ENCODE measurements around the gene RTP5. TPM values are rescaled to one million over a fixed set of nuclear protein-coding genes. Genes with fewer than 3 reads are reported as not detected.

Gene RTP5
- total and polyA plus RNA-seq, 12 donors, result 0.15 TPM; not detected in 11

DNA sequence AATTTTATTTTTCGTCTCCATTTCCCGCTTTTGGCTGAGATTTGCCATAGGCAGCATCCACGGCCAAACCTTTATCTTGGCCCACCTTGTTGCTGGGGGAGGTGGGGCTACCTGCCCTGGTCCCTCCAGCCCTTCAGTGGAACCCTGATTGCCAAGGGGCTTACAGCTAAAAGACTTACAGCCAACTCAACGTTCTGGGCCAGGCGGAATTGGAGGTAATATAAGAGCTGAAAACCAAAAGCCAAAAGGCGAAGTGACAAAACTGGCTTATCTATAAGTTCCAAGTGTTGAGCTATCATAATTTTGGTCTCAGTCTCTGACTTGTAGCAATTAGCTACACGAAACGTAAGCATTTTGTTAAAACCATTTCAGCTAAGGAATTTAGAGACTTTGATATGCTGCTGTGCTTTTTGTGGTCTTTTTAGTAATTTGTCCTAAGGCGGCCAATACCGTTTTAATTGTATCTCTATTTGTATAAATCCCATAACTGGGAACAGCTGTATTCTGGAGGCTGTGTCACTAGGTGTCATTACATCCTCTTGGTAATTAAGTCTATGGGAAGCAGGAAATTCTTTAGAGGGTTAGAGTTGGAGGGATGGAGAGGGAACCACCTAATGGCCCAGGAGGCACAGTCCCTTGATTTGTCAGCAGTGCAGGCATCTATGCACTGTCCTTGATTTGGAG is 34.9 kb upstream of the RTP5 start:
- Histone ChIP-seq H3K4me3 (no peak overlapping the region), H3K27ac (no peak overlapping the region), H3K4me1 (no peaks in the 10 kb centered on the region), H3K27me3 (peaks cover 0 to 17% (median 0%) of the 10 kb centered on the region in 7 donors), H3K9me3 (no peaks in the 10 kb centered on the region), H3K36me3 (no peaks in the 10 kb centered on the region)
- TF ChIP-seq, protein P1, sequence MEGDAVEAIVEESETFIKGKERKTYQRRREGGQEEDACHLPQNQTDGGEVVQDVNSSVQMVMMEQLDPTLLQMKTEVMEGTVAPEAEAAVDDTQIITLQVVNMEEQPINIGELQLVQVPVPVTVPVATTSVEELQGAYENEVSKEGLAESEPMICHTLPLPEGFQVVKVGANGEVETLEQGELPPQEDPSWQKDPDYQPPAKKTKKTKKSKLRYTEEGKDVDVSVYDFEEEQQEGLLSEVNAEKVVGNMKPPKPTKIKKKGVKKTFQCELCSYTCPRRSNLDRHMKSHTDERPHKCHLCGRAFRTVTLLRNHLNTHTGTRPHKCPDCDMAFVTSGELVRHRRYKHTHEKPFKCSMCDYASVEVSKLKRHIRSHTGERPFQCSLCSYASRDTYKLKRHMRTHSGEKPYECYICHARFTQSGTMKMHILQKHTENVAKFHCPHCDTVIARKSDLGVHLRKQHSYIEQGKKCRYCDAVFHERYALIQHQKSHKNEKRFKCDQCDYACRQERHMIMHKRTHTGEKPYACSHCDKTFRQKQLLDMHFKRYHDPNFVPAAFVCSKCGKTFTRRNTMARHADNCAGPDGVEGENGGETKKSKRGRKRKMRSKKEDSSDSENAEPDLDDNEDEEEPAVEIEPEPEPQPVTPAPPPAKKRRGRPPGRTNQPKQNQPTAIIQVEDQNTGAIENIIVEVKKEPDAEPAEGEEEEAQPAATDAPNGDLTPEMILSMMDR (IDR thresholded peaks at IDR 0.05), result no peak
- intact Hi-C loops (cut with DNase I), result no loop called here
- no peak for ATAC-seq
- no peak for DNase-seq
- WGBS, 2 donors, result 87 to 89% methylated on average over 10 of the region's 10 CpGs

GRCh38 chr2:241835611-241836010 is 33.9 kb upstream of the RTP5 start:
- DNase-seq (no peak), ATAC-seq (no peak)
- H3K36me3 ChIP-seq, result no peaks in the 10 kb centered on the region
- H3K4me1 ChIP-seq, result peaks cover 0 to under 1% (median 0%) of the 10 kb centered on the region in 9 donors
- H3K9me3 ChIP-seq, result no peaks in the 10 kb centered on the region
- 75 to 87% methylated on average over 4 of the region's 4 CpGs for WGBS, 2 donors
- TF ChIP-seq, protein P1 (IDR thresholded peaks at IDR 0.05), result no peak
- H3K4me3 ChIP-seq, result no peak overlapping the region
- peaks cover 0 to 17% (median 0%) of the 10 kb centered on the region in 7 donors for H3K27me3 ChIP-seq
- intact Hi-C loops (cut with DNase I), result no loop called here
- H3K27ac ChIP-seq, result no peak overlapping the region

DNA sequence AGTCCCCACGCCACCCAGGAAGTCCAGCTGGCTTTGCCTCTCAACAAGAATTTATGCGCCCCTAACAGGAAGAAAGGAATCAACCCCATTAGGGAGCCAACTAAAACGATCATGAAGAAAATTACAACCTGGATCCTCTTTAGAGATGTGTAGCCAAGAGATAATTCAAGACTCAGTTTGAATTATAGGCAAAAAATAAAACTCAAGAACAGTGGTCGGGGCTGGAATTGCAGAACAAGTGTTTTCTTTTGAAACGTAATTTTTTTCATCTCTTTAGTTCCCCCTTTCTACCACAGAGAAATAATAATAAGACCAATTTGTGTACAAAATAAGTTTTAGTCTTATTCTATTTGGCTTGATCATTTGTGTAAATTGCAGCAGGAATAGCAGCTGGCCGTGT is 33.2 kb upstream of the RTP5 start:
- ATAC-seq (no peak), DNase-seq (no peak)
- peaks cover 0 to 10% (median 0%) of the 10 kb centered on the region in 7 donors for H3K27me3 ChIP-seq
- H3K27ac ChIP-seq, result no peak overlapping the region
- no peaks in the 10 kb centered on the region for H3K9me3 ChIP-seq
- H3K36me3 ChIP-seq, result no peaks in the 10 kb centered on the region
- H3K4me3 ChIP-seq, result no peak overlapping the region
- 63 to 77% methylated on average over 6 of the region's 6 CpGs for WGBS, 2 donors
- peaks cover 0 to 5% (median 0%) of the 10 kb centered on the region in 9 donors for H3K4me1 ChIP-seq
- intact Hi-C loops (cut with DNase I), result no loop called here
- TF ChIP-seq, protein P1 (IDR thresholded peaks at IDR 0.05), result peak in 1 of 9 donors; percentile 17

DNA sequence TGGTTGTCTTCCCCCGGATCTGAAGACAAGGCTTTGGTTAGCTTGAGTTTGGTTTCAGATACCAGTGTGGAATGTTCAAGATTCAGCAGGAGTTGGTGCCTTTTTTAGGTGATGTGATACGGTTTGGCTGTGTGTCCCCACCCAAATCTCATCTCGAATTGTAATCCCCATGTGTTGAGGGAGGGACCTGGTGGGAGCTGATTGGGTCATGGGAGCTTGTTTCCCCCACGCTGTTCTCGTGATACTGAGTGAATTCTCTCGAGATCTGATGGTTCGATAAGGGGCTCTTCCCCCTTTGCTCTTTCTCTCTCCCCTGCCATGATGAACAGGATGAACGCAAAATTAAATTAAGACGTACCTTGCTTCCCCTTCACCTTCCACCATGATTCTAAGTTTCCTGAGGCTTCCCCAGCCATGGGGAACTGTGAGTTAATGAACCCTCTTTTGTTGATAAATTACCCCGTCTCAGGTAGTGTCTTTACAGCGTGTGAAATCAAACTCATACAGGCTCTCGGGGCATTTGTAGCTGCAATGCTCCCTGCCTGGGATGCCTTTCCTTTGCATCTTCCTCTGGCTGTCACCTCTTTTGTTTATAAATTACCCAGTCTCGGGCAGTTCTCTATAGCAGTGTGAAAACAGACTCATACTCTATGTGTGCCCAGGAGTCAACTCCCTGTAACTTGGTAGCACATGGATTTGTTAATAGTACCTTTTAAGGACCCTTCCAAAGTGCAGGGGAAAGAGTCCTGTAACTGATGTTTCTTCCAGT is 32.1 kb upstream of the RTP5 start:
- no peak for DNase-seq

More for the DNA sequence above, 32.1 kb upstream of the RTP5 start:
- intact Hi-C loops (cut with DNase I), result no loop called here
- 51 to 59% methylated on average over 13 of the region's 13 CpGs for WGBS, 2 donors
- TF ChIP-seq, protein P1 (IDR thresholded peaks at IDR 0.05), result no peak
- Histone ChIP-seq H3K36me3 (no peaks in the 10 kb centered on the region), H3K27ac (no peak overlapping the region), H3K27me3 (peaks cover 0 to 4% (median 0%) of the 10 kb centered on the region in 7 donors), H3K4me3 (no peak overlapping the region), H3K4me1 (peaks cover 0 to 5% (median 2%) of the 10 kb centered on the region in 9 donors), H3K9me3 (no peaks in the 10 kb centered on the region)
- ATAC-seq, result no peak

Data from heart right ventricle (tissue), 16 donors.